Breast epithelium (tissue), 3 donors: Measurements from ENCODE around the gene CD300LF.

Source experiments
- CTCF ChIP-seq, 3 donors: fragments of 450-650 bp; IDR thresholded peaks; one replicate each; pipeline ENCODE4 v1.5.1; 2016 to 2017; ENCODE audit warnings: antibody characterized with exemption in 3 of 3, mild to moderate bottlenecking in 3 of 3, moderate library complexity in 3 of 3
- POLR2AphosphoS5 ChIP-seq, 3 donors: sonication (generic); formaldehyde crosslinking; IDR thresholded peaks; one replicate each; pipeline ENCODE4 v1.6.1; 2017; ENCODE audit warnings: antibody characterized with exemption in 3 of 3

GRCh38 chr17:74752822-74753401, 40.2 kb upstream of the CD300LF start:
- TF ChIP-seq CTCF (IDR thresholded peaks at IDR 0.05) (no peak), POLR2AphosphoS5 (IDR thresholded peaks at IDR 0.05) (no peak)
